ENCODE results near the gene ABCG1. TPM values are rescaled to one million over a fixed set of nuclear protein-coding genes. Genes with fewer than 3 reads are reported as not detected.

The ABCG1 gene
- total and polyA plus RNA-seq, 2 donors (not counting 1 experiment from before 2014, with no cell fraction given): under 0.01 to 0.12 TPM

DNA sequence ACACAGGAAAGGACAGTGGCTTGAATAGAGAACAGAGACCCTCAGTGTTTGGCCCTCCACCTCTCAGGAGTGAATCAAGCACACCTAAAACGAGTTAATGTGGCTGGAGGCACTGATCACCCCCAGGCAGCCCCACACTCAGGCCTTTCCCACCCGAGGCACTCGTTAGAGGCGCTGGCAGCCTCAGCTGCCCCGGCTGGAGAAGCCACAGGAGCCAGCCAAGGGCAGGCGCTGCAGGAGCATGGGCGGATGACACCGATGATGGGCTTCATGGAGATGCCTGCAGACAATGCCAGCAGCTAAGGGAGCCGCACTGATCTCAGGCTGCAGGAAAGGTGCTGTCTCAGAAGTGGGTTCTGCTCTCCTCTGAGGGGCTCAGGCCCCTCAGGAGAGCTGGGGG, 24.1 kb upstream of the ABCG1 start:
- Histone ChIP-seq H3K9me3 (ENCODE audit: control insufficient read depth, insufficient read depth, low read depth, low read length) (no peaks in the 10 kb centered on the region), H3K4me2 (ENCODE audit: extremely low read depth, insufficient read depth, low read length) (no peak overlapping the region), H3K4me3 (replicated peaks in 1 of 4; ENCODE audit: control extremely low read depth in 1 of 4, insufficient read depth in 1 of 4, low read depth in 3 of 4, low read length in 4 of 4) (no peak overlapping the region), H3K27ac (ENCODE audit: insufficient read depth, low read length) (no peak overlapping the region), H3K79me2 (ENCODE audit: control insufficient read depth, insufficient read depth, low read length) (no peaks in the 10 kb centered on the region), H2AFZ (ENCODE audit: low read length) (no peak overlapping the region), H3K36me3 (ENCODE audit: control insufficient read depth, insufficient read depth, low read length) (no peaks in the 10 kb centered on the region), H3K27me3 (ENCODE audit: control insufficient read depth, insufficient read depth, low read length) (peaks cover 4% of the 10 kb centered on the region), H3K9ac (ENCODE audit: insufficient read depth, low read length) (no peak overlapping the region), H3K4me1 (ENCODE audit: control insufficient read depth, extremely low read depth, insufficient read depth, low read length) (no peaks in the 10 kb centered on the region), H4K20me1 (ENCODE audit: control insufficient read depth, extremely low read depth, insufficient read depth, low read length) (no peaks in the 10 kb centered on the region)
- TF ChIP-seq EZH2 (IDR thresholded peaks at IDR 0.05; ENCODE audit: low read length, missing control alignments): no peak
- DNase-seq (ENCODE audit: low read depth in 2 of 2): no peak

DNA sequence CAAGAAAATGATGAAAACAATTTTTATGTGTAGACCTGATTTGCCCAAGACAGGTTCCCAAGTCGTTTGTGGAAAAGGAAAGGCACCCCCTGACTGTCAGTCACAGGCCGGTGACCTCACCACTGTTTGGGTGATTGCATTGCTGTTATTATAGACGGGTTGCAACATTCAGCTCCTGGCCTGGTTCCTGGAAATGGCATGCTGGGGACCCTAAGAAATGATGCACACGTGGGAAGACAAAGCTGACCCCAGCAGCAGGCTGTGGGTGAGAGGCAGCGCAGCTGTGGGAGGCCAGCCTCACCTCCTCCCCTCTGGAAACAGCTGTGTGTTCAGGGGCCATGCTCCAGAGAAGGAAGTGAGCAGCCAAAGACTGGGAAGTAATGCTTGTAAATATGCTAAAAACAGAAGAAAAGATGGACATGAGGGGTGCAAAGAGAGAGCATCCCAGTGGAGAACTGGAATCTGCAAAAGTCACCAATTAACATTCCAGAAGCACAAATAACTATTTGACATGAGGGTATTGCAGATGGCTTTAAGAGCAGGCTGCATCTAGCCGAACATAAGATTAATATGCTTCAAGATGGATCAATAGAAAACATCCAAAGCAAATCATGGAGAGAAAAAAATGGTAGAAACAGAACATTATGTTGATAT, 23.4 kb upstream of the ABCG1 start:
- H3K79me2 ChIP-seq (ENCODE audit: control insufficient read depth, insufficient read depth, low read length): no peaks in the 10 kb centered on the region
- H3K36me3 ChIP-seq (ENCODE audit: control insufficient read depth, insufficient read depth, low read length): no peaks in the 10 kb centered on the region
- peak in 1 of 2 donors; percentile 87 for DNase-seq (ENCODE audit: low read depth in 2 of 2)
- H3K27me3 ChIP-seq (ENCODE audit: control insufficient read depth, insufficient read depth, low read length): peaks cover 4% of the 10 kb centered on the region
- no peak overlapping the region for H3K9ac ChIP-seq (ENCODE audit: insufficient read depth, low read length)
- H3K9me3 ChIP-seq (ENCODE audit: control insufficient read depth, insufficient read depth, low read depth, low read length): no peaks in the 10 kb centered on the region
- no peaks in the 10 kb centered on the region for H4K20me1 ChIP-seq (ENCODE audit: control insufficient read depth, extremely low read depth, insufficient read depth, low read length)
- no peaks in the 10 kb centered on the region for H3K4me1 ChIP-seq (ENCODE audit: control insufficient read depth, extremely low read depth, insufficient read depth, low read length)
- H3K4me2 ChIP-seq (ENCODE audit: extremely low read depth, insufficient read depth, low read length): no peak overlapping the region
- H3K4me3 ChIP-seq (replicated peaks in 1 of 4; ENCODE audit: control extremely low read depth in 1 of 4, insufficient read depth in 1 of 4, low read depth in 3 of 4, low read length in 4 of 4): no peak overlapping the region
- no peak overlapping the region for H3K27ac ChIP-seq (ENCODE audit: insufficient read depth, low read length)
- TF ChIP-seq, protein P1, sequence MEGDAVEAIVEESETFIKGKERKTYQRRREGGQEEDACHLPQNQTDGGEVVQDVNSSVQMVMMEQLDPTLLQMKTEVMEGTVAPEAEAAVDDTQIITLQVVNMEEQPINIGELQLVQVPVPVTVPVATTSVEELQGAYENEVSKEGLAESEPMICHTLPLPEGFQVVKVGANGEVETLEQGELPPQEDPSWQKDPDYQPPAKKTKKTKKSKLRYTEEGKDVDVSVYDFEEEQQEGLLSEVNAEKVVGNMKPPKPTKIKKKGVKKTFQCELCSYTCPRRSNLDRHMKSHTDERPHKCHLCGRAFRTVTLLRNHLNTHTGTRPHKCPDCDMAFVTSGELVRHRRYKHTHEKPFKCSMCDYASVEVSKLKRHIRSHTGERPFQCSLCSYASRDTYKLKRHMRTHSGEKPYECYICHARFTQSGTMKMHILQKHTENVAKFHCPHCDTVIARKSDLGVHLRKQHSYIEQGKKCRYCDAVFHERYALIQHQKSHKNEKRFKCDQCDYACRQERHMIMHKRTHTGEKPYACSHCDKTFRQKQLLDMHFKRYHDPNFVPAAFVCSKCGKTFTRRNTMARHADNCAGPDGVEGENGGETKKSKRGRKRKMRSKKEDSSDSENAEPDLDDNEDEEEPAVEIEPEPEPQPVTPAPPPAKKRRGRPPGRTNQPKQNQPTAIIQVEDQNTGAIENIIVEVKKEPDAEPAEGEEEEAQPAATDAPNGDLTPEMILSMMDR (conservative IDR thresholded peaks at IDR 0.05 in 1 of 2, IDR thresholded peaks at IDR 0.05 in 1 of 2; ENCODE audit: low read depth in 1 of 2, low read length in 2 of 2): no peak
- no peak for TF ChIP-seq EZH2 (IDR thresholded peaks at IDR 0.05; ENCODE audit: low read length, missing control alignments)
- no peak overlapping the region for H2AFZ ChIP-seq (ENCODE audit: low read length)

DNA sequence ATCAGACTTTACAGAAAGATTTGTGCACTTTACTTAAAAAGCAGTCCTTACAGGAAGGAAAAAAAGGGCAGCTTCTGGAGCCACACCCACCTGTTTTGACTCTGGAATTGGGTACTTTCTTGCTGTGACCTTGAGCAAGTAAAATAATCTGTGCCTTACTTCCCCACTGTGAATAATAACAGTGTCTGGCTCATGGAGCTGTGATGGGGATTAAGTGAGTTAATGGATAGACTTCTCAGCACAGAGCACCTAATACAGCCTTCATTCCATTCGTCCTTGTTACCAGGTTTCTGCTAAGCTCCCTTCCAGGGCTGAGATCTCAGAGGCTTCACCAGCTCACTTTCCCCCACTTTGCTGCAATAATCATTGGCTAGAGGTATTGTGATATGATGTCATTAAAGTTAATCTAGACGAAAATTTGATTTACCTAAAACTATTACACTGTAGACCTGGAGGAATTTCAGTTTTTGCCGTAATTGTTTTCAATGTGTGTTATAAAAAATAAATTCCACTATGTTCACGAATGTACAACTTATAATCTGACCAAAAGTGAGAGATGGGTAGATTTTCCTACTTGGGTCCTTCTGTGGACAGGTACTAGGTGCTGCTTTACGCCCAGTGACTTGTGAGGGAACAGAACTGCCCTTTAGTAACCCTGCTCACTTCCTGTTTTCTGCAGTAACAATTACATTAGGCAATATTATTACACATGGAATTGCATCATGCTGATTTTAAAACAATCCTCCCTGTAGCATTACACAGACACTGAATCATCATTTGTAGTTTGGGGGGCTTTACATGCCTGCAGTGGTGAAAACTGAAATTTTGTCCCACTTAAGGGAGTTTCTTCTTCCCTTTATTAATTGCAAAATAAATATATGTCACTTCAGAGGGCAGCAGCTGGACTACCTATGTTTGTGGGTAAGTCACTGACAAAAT, 19.7 kb upstream of the ABCG1 start:
- H3K9me3 ChIP-seq (ENCODE audit: control insufficient read depth, insufficient read depth, low read depth, low read length): no peaks in the 10 kb centered on the region
- no peak overlapping the region for H2AFZ ChIP-seq (ENCODE audit: low read length)
- H3K27me3 ChIP-seq (ENCODE audit: control insufficient read depth, insufficient read depth, low read length): no peaks in the 10 kb centered on the region
- H3K36me3 ChIP-seq (ENCODE audit: control insufficient read depth, insufficient read depth, low read length): no peaks in the 10 kb centered on the region
- H3K79me2 ChIP-seq (ENCODE audit: control insufficient read depth, insufficient read depth, low read length): no peaks in the 10 kb centered on the region
- TF ChIP-seq, protein P1 (conservative IDR thresholded peaks at IDR 0.05 in 1 of 2, IDR thresholded peaks at IDR 0.05 in 1 of 2; ENCODE audit: low read depth in 1 of 2, low read length in 2 of 2): no peak
- no peak for TF ChIP-seq EZH2 (IDR thresholded peaks at IDR 0.05; ENCODE audit: low read length, missing control alignments)
- peak; percentile 44 to 83 for DNase-seq (ENCODE audit: low read depth in 2 of 2)
- H3K4me3 ChIP-seq (replicated peaks in 1 of 4; ENCODE audit: control extremely low read depth in 1 of 4, insufficient read depth in 1 of 4, low read depth in 3 of 4, low read length in 4 of 4): no peak overlapping the region
- no peaks in the 10 kb centered on the region for H3K4me1 ChIP-seq (ENCODE audit: control insufficient read depth, extremely low read depth, insufficient read depth, low read length)
- H4K20me1 ChIP-seq (ENCODE audit: control insufficient read depth, extremely low read depth, insufficient read depth, low read length): no peaks in the 10 kb centered on the region
- no peak overlapping the region for H3K9ac ChIP-seq (ENCODE audit: insufficient read depth, low read length)
- no peak overlapping the region for H3K4me2 ChIP-seq (ENCODE audit: extremely low read depth, insufficient read depth, low read length)
- no peak overlapping the region for H3K27ac ChIP-seq (ENCODE audit: insufficient read depth, low read length)
